C4-2B (cell line): Measurements from ENCODE around the gene IFNA6.

Experiments used
- ZFX ChIP-seq: fragments of 450-650 bp; IDR thresholded peaks from 2 replicates; pipeline ENCODE4 v1.6.1; 2017
- TF ChIP-seq, protein P1 (sequence below): fragments of 450-650 bp; conservative IDR thresholded peaks from 2 replicates; pipeline ENCODE4 v1.5.1; 2017; ENCODE audit warnings: mild to moderate bottlenecking

DNA sequence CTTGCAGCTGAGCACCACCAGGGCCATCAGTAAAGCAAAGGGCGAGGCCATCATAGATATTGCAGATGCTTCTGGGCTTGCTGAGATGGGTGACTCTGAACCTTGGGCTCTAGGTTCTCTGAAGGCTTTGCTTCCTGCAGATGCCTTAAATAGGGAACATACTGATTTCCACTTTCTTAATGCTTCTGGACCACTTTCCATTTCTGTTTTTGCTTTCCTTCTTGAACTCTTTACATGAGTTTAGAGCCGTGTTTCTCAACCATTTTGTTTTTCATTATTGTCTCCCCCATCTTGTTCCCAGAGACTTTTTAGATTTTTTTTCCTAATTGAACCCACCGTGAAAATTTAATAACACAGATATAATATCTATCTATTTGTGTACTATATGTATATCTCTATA lies 17.3 kb upstream of the IFNA6 start, which contains the start of gene IFNA13:
- TF ChIP-seq, protein P1, sequence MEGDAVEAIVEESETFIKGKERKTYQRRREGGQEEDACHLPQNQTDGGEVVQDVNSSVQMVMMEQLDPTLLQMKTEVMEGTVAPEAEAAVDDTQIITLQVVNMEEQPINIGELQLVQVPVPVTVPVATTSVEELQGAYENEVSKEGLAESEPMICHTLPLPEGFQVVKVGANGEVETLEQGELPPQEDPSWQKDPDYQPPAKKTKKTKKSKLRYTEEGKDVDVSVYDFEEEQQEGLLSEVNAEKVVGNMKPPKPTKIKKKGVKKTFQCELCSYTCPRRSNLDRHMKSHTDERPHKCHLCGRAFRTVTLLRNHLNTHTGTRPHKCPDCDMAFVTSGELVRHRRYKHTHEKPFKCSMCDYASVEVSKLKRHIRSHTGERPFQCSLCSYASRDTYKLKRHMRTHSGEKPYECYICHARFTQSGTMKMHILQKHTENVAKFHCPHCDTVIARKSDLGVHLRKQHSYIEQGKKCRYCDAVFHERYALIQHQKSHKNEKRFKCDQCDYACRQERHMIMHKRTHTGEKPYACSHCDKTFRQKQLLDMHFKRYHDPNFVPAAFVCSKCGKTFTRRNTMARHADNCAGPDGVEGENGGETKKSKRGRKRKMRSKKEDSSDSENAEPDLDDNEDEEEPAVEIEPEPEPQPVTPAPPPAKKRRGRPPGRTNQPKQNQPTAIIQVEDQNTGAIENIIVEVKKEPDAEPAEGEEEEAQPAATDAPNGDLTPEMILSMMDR: no peak
- TF ChIP-seq ZFX: no peak
